Stomach smooth muscle (tissue), 2 donors: ENCODE results near the gene ARL3.

Source experiments
- H3K27ac ChIP-seq: one replicate; pipeline ENCODE4 v1.7.0; 2013; ENCODE audit warnings: mild to moderate bottlenecking, low read length, inconsistent platforms
- H3K27me3 ChIP-seq, 2 donors: one replicate each; pipeline ENCODE4 v1.7.0; 2013; ENCODE audit warnings: low read length in 2 of 2; ENCODE audit not compliant: insufficient read depth in 2 of 2, control insufficient read depth in 1 of 2
- H3K36me3 ChIP-seq, 2 donors: one replicate each; pipeline ENCODE4 v1.7.0; 2013; ENCODE audit warnings: low read length in 2 of 2; ENCODE audit not compliant: control insufficient read depth in 2 of 2, insufficient read depth in 2 of 2
- H3K4me1 ChIP-seq: one replicate; pipeline ENCODE4 v1.7.0; 2013; ENCODE audit warnings: low read length; ENCODE audit not compliant: control insufficient read depth, insufficient read depth
- H3K4me3 ChIP-seq, 2 donors: one replicate each; pipeline ENCODE4 v1.7.0; 2013; ENCODE audit warnings: low read length in 2 of 2
- H3K9ac ChIP-seq, 2 donors: one replicate each; pipeline ENCODE4 v1.7.0; 2013; ENCODE audit warnings: low read length in 2 of 2, mild to moderate bottlenecking in 1 of 2
- H3K9me3 ChIP-seq, 2 donors: one replicate each; pipeline ENCODE4 v1.7.0; 2013; ENCODE audit warnings: low read length in 2 of 2; ENCODE audit not compliant: control insufficient read depth in 2 of 2
- donor health status: healthy.
- donor health status: Pancreatic carcinoma.

Gene ARL3

GRCh38 chr10:102649797-102650654, 64.2 kb downstream of the ARL3 start:
- Histone ChIP-seq H3K4me3 (peak overlapping the region in 1 of 2 donors; percentile 92), H3K9me3 (no peaks in the 10 kb centered on the region), H3K9ac (peak overlapping the region in 1 of 2 donors; percentile 50), H3K27ac (peak overlapping the region; percentile 99), H3K36me3 (peaks cover 18 to 19% of the 10 kb centered on the region in 2 donors), H3K27me3 (no peaks in the 10 kb centered on the region), H3K4me1 (peaks cover 82% of the 10 kb centered on the region)

GRCh38 chr10:102648889-102649796, 65.1 kb downstream of the ARL3 start:
- Histone ChIP-seq H3K27me3 (no peaks in the 10 kb centered on the region), H3K27ac (peak overlapping the region; percentile 99), H3K9ac (peak overlapping the region; percentile 47 to 50), H3K4me1 (peaks cover 87% of the 10 kb centered on the region), H3K9me3 (no peaks in the 10 kb centered on the region), H3K4me3 (peak overlapping the region; percentile 45 to 92), H3K36me3 (peaks cover 11 to 13% of the 10 kb centered on the region in 2 donors)

GRCh38 chr10:102648269-102648888, 65.8 kb downstream of the ARL3 start:
- H3K9me3 ChIP-seq, result no peaks in the 10 kb centered on the region
- peaks cover 81% of the 10 kb centered on the region for H3K4me1 ChIP-seq
- peak overlapping the region; percentile 45 to 92 for H3K4me3 ChIP-seq
- peaks cover 5 to 7% of the 10 kb centered on the region in 2 donors for H3K36me3 ChIP-seq
- peak overlapping the region; percentile 99 for H3K27ac ChIP-seq
- H3K27me3 ChIP-seq, result no peaks in the 10 kb centered on the region
- peak overlapping the region; percentile 37 to 55 for H3K9ac ChIP-seq

GRCh38 chr10:102647443-102648268, 66.5 kb downstream of the ARL3 start:
- Histone ChIP-seq H3K27me3 (no peaks in the 10 kb centered on the region), H3K36me3 (peaks cover 0 to 3% of the 10 kb centered on the region in 2 donors), H3K4me1 (peaks cover 77% of the 10 kb centered on the region), H3K9me3 (no peaks in the 10 kb centered on the region), H3K27ac (peak overlapping the region; percentile 99), H3K4me3 (peak overlapping the region; percentile 79 to 92), H3K9ac (peak overlapping the region; percentile 55 to 78)

- Histone ChIP-seq H3K4me3 (peak overlapping the region; percentile 79 to 92), H3K27ac (peak overlapping the region; percentile 99), H3K4me1 (peaks cover 73% of the 10 kb centered on the region), H3K36me3 (peaks cover 0 to 1% of the 10 kb centered on the region in 2 donors), H3K9ac (peak overlapping the region; percentile 78 to 97), H3K9me3 (no peaks in the 10 kb centered on the region), H3K27me3 (no peaks in the 10 kb centered on the region)
These were observed 67.4 kb downstream of the ARL3 start for GRCh38 chr10:102646610-102647442.

- H3K4me1 ChIP-seq, result peaks cover 64% of the 10 kb centered on the region
- H3K9me3 ChIP-seq, result no peaks in the 10 kb centered on the region
- H3K36me3 ChIP-seq, result no peaks in the 10 kb centered on the region
- peak overlapping the region; percentile 99 for H3K27ac ChIP-seq
- H3K4me3 ChIP-seq, result peak overlapping the region; percentile 79 to 92
- H3K27me3 ChIP-seq, result no peaks in the 10 kb centered on the region
- peak overlapping the region; percentile 78 to 97 for H3K9ac ChIP-seq
These were observed 68.2 kb downstream of the ARL3 start for GRCh38 chr10:102645741-102646609.

GRCh38 chr10:102645388-102645740, 68.8 kb downstream of the ARL3 start:
- peak overlapping the region; percentile 78 to 97 for H3K9ac ChIP-seq
- H3K36me3 ChIP-seq, result no peaks in the 10 kb centered on the region
- H3K4me1 ChIP-seq, result peaks cover 58% of the 10 kb centered on the region
- peak overlapping the region; percentile 99 for H3K27ac ChIP-seq
- no peaks in the 10 kb centered on the region for H3K9me3 ChIP-seq
- H3K27me3 ChIP-seq, result no peaks in the 10 kb centered on the region
- peak overlapping the region; percentile 79 to 92 for H3K4me3 ChIP-seq

- H3K36me3 ChIP-seq, result no peaks in the 10 kb centered on the region
- H3K4me3 ChIP-seq, result peak overlapping the region; percentile 79 to 92
- peak overlapping the region; percentile 78 to 97 for H3K9ac ChIP-seq
- no peaks in the 10 kb centered on the region for H3K9me3 ChIP-seq
- peak overlapping the region; percentile 99 for H3K27ac ChIP-seq
- no peaks in the 10 kb centered on the region for H3K27me3 ChIP-seq
- peaks cover 53% of the 10 kb centered on the region for H3K4me1 ChIP-seq
These were observed 69.4 kb downstream of the ARL3 start for GRCh38 chr10:102644646-102645387.
